ENCODE data around the gene AUP1.

GRCh38 chr2:74566076-74566753 is 36.7 kb upstream of the AUP1 start:
- no peak for TF ChIP-seq POLR2A (IDR thresholded peaks at IDR 0.05)
- no peak for TF ChIP-seq CTCF (IDR thresholded peaks at IDR 0.05)

All from lower leg skin (tissue), 3 donors.